NCI-H1105 (cell line): ENCODE measurements around the gene KRT20.
"Not testable (repeated sequence)": the region's sequence is repeated elsewhere in the genome, so short reads cannot be mapped to it uniquely, and the experiment has no call there.

Experiments used
- DNase-seq: peaks from one replicate; lab custom pipeline; 2025; lab: John Stamatoyannopoulos, UW

The KRT20 gene

DNA sequence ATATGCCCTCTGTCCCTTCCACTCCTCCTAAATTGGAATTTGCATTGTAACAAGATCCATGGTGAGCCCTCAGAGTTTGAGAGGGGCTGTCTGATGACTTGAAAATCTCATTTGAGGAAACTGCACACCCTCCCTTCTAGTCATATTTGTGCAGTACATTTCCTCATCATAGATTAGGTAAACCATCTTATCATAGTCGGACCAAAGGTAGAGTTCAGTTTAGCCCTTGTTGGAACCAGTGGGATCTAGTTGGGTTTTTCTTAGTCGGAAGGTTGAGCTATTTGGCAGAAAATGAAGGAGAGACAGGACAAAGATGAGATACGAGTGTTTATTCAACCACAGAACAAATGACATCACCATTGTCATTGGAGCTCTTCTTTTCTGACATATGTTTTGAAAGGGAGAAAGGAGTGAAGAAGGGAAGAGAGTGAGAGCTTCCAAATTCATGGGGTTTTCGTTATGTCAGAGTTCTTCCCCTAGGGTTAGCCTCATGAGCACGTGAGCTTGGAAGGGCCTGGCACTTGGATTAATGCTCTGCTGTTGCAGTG is 15.8 kb upstream of the KRT20 start:
- DNase-seq, result no peak

DNA sequence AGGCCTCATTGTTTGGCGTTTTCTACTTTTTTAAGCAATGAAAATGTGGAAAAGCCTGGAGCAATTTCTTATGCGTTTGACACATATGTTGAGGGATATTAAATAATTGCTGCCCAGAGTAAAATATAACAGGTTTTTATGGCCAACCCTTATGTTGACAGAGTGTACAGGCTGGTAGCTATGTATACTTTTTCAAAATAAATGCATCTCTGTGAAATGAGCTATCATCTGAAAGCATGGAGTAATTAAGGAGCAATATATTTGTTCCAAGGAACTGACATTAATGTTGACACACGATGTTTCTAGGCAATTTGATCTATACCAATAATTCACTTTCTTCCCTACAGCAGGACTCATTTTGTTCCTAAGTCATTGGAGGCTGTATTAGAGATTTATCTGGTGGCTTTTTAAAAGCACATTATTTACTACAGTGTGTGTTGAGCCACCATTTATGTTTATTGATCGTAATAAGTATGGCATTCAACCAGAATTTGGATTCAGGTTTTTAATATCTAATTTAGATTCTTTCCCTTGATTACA is 11.9 kb upstream of the KRT20 start:
- no peak for DNase-seq

DNA sequence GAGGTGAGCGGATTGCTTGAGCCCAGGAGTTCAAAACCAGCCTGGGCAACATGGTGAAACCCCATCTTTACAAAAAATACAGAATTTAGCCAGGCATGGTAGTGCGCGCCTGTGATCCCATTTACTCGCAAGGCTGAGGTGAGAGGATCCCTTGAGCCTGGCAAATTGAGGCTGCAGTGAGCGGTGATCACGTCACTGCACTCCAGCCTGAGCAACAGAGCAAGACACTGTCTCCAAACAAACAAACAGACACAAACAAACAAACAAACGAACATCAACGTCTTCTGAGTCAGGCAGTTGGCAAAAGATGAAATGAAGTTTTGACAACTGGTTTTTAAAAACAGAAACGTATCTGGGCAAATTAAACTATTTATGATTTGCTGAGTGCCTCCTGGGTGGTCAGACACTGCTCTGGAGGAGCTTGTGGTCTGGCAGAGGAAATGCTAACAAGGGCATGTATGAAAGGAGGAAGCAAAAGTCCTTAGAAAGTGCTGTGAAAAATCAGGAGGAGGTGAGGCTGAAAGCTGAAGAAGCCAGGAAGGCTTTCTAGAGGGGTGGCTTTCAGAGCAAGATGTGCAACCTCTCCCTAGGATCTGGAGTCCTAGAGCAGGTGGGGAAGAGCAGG is 10.2 kb upstream of the KRT20 start:
- no peak for DNase-seq

DNA sequence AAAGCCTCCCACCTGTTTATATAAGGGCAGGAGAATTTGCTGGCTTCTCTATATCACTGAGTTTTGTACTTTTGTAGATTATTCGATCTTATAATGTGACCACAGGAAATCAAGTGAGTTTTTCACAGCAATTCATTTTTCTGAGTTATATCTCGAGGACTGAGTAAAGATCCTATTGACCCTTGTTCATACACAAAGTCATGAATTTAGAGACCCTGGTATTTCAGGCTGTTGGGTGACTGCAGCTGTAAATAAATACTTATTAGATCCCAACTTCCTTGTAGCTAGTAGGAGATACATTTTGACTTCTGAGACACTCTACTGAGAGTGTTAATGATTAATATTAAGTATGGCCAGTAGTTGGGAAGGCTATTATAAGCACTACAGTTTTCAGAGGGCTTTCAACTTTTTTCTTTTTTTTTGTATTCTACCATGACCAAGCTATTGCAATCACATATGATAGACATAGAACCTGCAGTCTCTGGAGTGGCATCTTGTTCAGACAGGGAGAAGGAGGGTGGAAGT is 3.2 kb upstream of the KRT20 start:
- DNase-seq, result no peak

DNA sequence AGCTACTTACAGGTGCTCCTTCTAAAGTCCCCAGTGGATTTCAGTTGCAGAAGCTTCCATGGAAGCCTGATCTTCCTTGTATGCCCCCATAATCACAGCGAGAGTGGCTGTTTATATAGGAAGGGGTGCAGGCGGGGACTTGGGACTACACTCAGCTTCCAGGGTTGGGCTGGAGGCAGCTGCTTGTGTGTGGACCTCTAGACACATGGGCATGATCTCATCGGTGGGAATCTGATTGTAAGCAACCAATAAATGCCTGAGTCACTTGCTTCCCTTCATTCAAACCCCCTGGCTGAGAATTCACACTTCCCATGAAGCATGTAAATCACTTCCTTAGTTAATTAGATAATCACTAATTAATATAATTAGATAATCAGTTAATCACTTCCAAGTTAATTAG is 1.0 kb upstream of the KRT20 start:
- DNase-seq, result no peak

DNA sequence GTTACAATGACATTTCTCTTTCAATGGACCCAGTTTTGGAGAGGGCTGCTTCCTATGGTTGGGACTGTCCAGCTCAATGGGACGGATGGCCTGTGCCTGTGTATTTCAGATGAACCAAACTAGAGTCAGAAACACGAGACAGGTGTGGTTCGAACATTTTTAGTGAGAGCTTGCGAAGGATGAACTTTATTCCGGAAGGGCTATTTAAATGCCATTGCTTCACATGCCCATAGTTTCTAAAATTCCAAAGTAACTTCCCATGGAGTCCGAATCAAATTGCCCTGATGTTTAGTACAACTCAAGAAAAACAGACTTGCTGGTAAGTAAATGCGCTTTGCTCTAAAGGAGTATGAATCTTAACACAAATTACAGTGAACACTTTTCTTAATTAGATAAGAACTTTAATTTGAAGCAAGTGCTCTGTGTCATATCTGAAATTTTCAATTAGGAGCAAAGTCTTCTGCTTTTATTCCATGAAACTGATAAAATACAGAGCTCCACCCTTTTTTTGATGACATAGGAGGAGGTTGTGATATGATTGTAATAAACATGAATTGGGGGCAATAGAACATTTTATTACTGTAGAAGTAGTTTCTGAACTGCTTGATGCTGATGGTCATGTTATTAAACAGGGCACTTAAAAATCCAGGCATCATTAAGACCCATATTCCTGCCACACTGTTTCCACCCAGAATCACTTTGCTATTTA is 1.3 kb downstream of the KRT20 start:
- DNase-seq, result no peak

DNA sequence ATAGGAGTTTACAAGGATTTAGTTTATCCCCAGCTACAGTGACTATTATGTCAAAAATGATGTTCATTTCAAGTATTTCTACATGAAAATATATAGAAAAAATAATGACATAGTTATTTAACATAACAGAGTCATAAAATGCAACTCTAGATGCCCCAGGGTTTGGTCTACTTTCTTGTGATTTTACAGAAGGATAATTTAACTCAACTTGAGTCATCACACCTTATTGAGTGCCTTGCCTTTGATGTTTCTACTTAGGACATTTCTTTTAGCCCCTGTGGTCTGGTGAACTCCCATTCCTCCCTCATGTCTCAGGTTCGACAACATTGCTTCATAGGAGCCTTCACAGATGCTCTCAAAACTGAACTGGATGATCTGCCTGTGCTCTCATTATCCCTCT is 2.0 kb downstream of the KRT20 start:
- no peak for DNase-seq

DNA sequence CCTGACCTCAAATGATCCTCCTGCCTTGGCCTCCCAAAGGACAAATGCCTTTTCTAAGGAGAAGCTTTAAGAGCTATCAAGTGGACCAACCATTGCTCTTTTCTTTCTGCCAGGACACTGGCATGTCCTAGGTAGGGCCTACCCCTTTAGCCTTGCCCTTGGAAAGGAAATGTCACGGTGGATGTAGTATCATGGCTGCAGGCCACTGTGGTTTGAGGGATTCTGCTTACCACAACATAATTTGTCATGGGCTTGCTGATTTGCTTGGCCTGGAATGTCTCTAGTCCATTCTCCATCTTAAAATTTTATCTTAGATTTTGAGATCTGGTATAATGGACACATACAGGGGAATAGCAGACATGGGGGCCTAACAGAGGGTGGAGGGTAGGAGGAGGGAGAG is 6.0 kb downstream of the KRT20 start:
- DNase-seq, result no peak

DNA sequence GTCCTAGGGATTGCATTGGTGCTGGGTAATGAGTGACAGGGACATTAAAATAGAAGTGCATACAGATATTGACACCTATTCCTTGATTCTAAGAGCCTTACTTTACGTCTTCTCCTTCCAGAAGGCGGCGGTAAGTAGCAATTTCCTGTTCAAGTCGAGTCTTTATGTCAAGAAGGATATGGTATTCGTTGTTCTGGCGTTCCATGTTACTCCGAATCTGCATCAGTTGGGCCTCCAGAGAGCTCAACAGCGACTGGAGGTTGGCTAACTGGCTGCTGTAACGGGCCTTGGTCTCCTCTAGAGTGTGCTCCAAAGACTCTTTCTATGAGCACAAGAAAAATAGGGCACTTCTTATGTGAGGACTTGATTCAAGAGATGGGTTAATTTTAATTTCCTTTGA is 7.0 kb downstream of the KRT20 start:
- DNase-seq, result no peak

DNA sequence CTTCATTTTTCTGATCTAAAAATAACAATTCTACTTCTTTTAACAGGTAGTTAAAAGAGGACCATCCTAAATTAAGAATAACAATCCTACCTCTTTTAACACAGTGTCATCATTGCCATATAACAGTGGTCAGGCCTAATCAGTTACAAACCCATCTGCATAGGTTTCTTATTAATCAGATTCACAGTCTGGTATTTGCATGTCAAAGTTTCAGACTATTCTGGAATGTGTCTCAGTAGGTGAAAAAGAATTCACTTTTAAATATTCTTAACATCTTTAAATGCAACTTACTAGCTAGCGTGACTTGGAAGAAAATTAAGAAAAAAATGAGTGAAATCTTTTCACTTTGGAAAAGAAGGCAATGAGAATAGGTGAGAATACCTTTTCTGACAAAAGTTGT is 11.2 kb downstream of the KRT20 start:
- DNase-seq, result no peak

DNA sequence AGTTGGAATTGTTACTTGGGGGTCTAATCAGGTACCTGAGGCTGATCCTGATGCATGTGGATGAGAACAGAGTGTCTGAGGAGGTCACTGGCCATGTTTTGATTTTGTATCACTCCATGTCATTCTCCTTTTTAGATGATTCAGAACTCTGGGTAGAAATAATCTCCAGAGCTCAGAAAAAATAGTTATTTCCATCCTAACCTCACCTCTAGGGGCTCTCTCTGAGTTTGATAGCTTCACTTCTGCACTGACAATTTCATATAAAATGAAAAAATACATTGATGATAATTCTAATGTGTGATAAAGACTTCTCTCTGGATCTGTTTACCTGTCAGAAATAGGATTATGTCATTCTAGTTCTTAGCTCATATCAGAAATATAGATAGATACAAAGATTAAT is 11.8 kb downstream of the KRT20 start:
- DNase-seq, result no peak

DNA sequence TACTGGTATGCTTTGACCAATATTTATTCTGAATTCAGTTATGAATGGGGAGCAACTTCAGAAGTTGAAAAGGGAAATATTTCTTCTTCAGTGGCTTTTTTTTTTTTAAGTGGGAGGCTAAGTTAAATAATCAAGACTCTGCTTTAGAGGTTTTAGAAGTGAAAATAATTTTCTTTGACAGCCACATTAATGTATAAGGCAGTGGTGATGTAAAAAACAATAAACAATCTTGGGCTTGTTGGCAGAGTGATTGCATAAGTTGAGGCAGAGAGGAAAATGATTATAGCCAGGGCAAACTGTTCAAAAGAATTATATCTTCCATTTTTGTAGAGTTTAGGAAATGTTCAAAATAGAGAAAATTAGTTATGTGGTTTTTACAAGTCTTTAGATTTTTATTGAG is 12.6 kb downstream of the KRT20 start:
- no peak for DNase-seq

DNA sequence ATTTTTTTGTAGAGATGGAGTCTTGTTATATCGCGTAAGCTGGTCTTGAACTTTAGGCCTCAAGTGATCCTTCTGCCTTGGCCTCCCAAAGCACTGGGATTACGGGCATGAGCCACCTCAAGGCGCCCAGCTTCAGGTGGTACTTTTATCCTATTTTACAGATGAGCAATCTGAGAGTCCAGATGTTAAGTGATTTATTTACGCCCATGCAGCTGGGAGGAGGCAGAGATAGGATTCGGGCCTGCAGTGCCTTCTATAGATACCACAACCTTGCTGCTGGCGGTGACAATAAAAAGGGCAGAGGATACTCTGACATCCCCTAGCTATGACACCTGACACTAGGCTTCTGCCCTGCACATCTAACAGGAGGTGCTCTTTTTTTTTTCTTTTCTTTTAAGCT is 13.7 kb downstream of the KRT20 start:
- DNase-seq, result no peak

DNA sequence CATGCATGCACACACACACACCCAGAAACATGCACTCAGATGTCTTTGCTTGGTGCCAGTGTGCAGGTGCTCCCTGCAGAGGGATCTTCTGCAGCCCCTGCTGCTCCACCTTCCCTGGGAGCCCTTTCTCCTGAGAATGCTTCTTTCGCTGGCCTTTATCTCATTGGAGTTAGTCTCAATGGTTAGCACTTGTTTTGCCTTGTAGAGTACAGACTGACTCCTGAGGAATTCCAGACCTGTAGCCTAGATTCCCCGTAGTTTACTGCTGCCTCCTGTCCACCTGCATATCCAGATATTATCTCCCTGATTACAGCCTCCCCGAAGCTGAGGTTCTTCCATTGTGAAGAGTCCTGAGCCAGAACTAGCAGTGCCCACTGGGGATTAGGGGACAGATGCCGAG is 14.9 kb downstream of the KRT20 start:
- DNase-seq, result no peak

DNA sequence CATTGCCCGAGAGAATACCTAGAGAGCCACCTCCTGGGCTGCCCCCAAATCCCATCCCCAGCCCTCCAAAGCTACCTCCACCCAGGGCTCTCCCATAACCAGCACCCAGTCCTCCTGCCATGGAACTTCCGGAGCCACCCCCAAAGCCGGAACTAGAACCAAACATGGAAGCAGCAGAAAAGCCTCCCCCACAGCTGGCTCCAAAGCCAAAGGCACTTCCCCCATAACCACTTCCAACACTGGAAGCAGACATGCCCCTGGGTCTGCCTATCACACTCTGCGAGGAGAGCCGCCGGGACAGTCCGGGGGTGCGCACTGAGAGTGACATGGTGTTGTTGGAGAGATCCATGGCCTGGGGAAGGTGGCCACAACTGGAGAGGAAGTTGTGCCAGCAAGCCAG is 18.2 kb downstream of the KRT20 start, which contains the start of gene KRT12:
Gene KRT12 (minus strand): TSS at position 386 of the 400 bp plus-strand sequence. CDS start 37 bp downstream, at position 349.
- DNase-seq, result no peak

DNA sequence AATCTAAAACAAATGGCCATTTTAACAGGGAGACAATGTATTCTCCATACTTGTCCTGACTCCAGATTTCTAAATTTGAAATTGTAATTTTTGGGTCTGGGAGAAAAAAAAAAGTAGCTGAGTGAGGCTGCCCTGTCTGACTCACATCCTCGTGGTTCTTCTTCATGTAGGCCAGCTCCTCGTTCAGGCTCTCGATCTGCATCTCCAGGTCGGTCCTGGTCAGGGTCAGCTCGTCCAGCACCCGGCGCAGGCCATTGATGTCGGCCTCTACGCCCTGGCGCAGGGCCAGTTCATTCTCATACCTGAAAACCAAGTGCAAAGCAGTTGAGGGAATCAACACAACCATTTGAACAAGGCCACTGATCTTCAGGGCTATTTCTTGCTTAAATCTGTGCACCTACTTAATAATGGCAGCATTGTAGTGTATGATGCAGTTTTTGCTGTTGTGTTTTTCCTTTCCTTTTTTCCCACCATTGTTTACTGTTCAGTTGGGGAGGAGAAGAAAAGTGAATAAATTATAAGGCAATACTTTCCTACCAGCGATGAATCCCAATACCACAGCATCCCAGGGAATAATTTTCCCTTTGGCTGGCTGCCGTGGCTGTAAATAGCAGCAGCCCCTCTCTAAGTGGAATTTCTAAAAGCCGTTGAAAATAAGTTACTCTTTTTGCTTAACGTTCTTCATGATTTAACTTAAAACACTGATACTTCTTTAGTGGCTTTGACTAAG is 20.2 kb downstream of the KRT20 start:
- no peak for DNase-seq

DNA sequence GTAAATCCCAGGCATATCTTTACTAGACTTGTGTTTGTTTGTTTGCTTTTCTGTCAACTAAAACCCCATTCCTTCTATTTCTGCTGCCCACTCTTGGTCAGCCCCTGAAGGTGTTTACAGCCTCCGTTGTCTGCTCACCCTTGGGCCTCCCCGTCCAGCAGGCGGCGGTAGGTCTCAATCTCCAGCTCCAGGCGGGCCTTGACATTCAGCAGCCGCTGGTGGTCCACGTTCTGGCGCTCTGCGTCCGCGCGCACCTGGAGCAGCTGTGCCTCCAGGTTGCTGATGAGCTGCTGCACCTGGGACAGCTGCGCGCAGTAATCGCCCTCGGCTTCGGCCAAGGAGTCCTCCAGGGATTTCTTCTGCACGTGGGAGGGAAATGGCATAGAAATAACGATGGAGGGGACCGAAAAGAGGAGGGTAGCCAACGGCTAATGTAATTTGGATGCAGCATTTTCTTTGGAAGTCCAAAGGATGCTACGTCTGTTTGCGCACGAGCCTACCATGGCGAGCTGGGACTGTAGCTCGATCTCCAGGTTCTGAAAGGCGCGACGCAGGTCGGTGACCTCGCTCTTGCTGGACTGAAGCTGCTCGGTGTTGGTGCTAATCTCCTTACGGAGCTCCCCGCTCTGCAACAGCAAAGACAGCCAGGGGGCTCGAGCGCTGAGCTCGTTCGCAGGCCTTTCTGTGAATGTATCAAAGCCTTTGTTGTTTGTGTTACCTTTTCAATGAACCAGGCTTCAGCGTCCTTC is 21.9 kb downstream of the KRT20 start:
- DNase-seq, result no peak

DNA sequence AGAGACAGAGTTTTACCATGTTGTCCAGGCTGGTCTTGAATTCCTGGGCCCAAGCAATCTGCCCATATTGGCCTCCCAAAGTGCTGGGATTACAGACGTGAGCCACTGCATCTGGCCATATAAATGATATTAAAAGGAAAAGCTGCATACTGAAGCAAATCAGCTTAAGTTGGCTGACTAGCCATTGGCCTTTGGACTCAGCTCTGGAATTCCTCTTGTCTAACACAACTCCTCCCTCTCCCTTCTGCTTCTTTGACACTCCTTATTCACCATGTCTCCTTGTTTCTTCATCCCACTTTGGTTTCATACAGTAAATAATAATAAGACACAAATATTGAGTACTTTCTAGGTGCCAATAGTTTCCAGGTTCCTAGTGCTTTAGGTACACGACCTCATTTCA is 25.5 kb downstream of the KRT20 start:
- DNase-seq, result no peak

DNA sequence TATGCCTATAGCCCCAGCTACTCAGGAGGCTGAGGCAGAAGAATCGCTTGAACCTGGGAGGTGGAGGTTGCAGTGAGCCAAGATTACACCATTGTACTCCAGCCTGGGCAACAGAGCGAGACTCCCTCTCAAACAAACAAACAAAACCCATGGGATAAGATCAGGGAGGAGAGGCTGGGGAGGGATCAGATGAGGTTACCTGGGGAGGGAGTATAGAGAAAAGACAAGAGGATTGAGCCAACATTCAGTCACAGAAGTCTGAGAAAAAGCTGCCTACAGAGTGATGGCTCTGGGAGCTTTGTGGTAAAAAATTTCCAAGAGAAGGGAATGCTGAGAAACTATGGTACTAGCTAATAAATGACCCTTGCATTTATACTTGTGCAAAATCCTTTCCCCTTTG is 26.4 kb downstream of the KRT20 start:
- DNase-seq, result not testable (repeated sequence)

DNA sequence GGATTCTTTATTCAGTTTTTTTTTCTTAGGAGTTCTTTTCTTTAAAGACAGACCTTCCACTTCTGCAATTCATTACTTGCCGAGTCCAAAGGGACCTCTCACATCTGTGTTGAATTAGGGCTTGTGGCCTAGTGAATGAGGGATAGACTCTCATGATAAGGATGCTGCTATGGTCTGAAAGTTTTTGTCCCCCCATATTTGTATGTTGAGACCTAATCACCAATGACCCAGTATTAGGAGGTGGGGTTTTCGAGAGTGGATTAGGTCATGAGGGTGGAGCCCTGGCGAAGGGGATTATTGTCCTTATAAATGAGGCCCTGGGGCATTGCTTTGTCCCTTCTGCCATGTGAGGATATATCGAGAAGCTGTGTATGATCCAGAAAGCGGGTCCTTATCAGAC is 27.5 kb downstream of the KRT20 start:
- no peak for DNase-seq

DNA sequence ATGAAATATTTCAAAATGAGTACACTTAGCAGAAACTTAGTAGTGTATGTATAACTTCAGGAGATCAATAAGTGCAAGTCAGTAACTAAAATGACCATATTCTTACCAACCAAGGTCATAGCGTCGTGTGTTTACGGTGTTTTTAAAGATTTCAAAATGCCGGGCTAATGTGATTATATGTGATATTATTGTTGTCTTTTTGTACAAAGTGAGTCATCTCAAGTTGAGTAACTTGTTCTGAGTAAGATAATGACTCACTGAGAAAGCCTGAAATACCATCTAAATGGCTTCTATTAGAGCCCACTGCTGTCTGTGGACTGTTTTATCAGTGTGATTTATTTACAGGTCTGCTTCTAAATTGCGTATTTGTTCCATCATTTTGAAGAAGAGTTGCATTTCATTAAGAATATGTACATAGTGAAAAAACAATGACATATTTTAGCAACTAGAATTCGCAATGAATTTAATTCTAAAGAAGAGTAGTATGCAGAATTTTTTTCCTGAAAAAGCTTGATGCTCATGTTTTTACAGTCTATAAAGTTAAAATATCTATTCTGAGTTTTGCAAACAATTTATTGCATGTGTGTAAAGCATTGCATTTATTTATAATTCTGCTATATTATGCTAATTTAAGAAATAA is 30.7 kb downstream of the KRT20 start:
- no peak for DNase-seq
